ENCODE measurements around the gene RASAL3.

DNA sequence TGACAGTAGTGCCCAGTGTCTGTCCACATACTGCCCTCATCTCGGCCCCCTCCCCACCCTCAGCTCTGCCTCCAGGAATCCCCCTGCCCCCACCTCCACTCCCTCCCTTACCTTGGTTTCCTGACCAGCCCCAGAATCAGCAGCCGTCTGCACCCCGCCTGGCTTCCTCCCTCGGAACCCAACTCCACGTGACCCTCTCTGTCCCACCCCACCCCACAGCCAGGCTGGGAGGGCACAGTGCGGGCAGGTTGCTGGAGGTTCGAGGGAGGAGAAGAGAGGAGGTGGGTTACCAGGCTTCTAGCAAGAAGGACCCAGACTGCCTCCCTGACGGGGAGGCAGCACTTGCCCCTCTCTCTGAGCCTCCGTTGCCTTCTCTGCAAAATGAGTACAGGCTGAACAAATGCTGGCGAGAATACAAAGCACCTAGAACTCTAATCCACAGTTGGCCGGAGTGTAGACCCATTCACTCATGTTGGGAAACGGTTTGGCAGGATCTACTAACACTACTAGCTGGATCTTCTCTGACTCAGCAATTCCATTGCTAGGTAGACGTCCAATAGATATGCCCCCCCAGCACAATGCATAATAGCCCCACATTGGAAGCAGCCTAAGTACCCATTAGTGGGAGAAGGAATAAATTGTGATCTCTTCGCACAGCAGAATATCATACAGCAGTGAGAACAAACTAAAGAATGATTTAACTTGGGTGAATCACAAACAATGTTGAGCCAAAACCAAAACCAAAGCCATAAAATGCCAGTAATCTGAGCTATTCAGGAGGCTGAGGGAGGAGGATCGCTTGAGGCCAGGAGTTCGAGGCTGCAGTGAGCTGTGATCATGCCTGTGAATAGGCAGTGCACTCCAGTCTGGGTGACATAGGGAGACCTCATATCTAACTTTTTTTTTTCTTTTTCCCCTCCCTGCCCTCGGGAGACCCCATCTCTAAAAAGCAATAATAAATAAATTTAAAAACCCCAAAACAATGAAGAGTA lies at the start of gene RASAL3:
- TF ChIP-seq, protein P1, sequence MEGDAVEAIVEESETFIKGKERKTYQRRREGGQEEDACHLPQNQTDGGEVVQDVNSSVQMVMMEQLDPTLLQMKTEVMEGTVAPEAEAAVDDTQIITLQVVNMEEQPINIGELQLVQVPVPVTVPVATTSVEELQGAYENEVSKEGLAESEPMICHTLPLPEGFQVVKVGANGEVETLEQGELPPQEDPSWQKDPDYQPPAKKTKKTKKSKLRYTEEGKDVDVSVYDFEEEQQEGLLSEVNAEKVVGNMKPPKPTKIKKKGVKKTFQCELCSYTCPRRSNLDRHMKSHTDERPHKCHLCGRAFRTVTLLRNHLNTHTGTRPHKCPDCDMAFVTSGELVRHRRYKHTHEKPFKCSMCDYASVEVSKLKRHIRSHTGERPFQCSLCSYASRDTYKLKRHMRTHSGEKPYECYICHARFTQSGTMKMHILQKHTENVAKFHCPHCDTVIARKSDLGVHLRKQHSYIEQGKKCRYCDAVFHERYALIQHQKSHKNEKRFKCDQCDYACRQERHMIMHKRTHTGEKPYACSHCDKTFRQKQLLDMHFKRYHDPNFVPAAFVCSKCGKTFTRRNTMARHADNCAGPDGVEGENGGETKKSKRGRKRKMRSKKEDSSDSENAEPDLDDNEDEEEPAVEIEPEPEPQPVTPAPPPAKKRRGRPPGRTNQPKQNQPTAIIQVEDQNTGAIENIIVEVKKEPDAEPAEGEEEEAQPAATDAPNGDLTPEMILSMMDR (IDR thresholded peaks at IDR 0.05) = no peak
- no peak for TF ChIP-seq POLR2A (IDR thresholded peaks at IDR 0.05)
